Measurements from ENCODE around the gene TARP.

TARP gene

DNA sequence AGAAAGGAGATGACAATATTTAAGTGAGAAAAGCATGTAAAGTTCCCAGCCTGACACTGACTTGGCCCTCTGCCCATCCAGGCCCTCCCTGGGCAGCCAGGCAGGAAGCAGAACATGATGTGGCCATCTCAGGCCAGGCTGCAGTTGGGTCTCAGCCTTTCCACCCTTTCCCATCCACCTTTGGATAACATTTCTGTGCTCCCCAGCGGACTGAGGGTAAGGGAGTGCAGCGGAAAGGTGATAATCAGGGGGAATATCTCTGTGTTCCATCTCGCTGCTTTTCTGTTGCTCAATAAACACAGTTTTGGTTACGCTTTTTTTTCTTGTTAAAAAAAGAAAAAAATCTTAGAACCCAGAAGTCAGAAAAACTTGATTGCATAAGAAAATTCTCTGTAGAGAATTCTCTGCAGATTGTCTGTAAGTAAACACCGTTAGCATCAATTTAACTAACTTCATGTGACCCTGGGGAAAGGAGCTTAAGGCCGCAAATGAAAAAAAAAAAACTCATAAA, 37.2 kb upstream of the TARP start:
- no peak for DNase-seq (ENCODE audit: low spot score)
- TF ChIP-seq, protein P1, sequence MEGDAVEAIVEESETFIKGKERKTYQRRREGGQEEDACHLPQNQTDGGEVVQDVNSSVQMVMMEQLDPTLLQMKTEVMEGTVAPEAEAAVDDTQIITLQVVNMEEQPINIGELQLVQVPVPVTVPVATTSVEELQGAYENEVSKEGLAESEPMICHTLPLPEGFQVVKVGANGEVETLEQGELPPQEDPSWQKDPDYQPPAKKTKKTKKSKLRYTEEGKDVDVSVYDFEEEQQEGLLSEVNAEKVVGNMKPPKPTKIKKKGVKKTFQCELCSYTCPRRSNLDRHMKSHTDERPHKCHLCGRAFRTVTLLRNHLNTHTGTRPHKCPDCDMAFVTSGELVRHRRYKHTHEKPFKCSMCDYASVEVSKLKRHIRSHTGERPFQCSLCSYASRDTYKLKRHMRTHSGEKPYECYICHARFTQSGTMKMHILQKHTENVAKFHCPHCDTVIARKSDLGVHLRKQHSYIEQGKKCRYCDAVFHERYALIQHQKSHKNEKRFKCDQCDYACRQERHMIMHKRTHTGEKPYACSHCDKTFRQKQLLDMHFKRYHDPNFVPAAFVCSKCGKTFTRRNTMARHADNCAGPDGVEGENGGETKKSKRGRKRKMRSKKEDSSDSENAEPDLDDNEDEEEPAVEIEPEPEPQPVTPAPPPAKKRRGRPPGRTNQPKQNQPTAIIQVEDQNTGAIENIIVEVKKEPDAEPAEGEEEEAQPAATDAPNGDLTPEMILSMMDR (IDR thresholded peaks at IDR 0.05; ENCODE audit: extremely low read depth, missing control alignments) = no peak

DNA sequence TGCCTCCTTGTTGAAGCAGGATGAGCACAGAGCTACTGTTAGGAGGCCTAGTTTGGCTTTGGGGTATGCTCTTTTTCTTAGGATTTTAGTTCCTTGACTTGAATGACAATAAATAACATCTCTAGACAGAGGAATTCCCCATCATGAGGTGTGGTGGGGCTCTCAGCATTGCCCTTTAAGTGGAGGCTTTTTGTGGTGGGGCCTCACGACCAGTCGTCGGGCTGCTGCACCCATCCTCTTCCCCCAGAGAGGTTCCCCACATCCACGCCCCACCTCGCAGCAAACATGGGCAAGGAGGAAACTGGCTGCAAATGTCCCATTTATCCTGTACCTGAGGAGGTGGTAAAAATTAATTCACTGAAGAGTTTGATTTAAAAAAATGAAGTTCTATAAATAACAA, 36.1 kb upstream of the TARP start:
- TF ChIP-seq, protein P1 (IDR thresholded peaks at IDR 0.05; ENCODE audit: extremely low read depth, missing control alignments) = no peak
- DNase-seq (ENCODE audit: low spot score) = no peak

- TF ChIP-seq, protein P1 (IDR thresholded peaks at IDR 0.05; ENCODE audit: extremely low read depth, missing control alignments) = no peak
- DNase-seq (ENCODE audit: low spot score) = no peak
These were observed 34.7 kb upstream of the TARP start for GRCh38 chr7:38308140-38308539.

GRCh38 chr7:38307640-38308039, 34.2 kb upstream of the TARP start:
- DNase-seq (ENCODE audit: low spot score) = no peak
- TF ChIP-seq, protein P1 (IDR thresholded peaks at IDR 0.05; ENCODE audit: extremely low read depth, missing control alignments) = no peak

GRCh38 chr7:38306914-38307313, 33.5 kb upstream of the TARP start:
- no peak for DNase-seq (ENCODE audit: low spot score)
- TF ChIP-seq, protein P1 (IDR thresholded peaks at IDR 0.05; ENCODE audit: extremely low read depth, missing control alignments) = no peak

DNA sequence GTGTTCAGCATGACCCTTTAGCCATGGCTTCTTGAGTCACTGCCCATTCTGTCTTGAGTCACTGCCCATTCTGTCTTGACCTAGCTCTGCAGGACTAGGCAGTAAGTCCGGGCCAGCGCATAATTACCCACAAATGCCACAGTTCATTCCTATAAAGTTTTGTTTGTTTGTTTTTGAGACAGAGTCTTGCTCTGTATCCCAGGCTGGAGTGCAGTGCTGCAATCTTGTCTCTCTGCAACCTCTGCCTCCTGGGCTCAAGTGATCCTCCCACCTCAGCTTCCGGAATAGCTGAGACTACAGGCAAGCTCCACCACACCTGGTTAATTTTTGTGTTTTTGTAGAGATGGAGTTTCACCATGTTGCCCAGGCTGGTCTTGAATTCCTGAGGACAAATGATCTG, 32.7 kb upstream of the TARP start:
- TF ChIP-seq, protein P1 (IDR thresholded peaks at IDR 0.05; ENCODE audit: extremely low read depth, missing control alignments) = no peak
- DNase-seq (ENCODE audit: low spot score) = no peak

DNA sequence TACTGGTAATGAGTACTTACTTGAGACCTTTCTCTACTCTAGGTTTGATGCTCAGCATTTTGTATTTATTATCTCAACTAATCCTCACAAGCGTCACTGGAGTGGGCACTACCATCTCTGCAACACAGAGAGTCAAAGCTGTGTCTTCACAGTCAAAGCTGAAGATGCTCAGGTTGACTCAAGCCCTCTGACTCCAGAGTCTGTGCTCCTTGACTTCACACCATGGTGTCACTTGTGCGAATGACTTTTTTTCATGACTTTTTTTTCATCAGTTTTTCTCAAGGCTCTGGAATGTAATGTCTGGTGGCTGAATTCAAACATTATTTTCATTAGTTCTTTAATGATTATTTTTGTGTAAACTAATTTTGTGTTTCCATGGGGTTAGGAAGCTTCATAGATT, 30.4 kb upstream of the TARP start:
- DNase-seq (ENCODE audit: low spot score) = no peak
- TF ChIP-seq, protein P1 (IDR thresholded peaks at IDR 0.05; ENCODE audit: extremely low read depth, missing control alignments) = no peak
